GM10266 (cell line): ENCODE results near the gene SCN1B.

Source experiments
- DNase-seq: peaks from one replicate; pipeline ENCODE4 v3.0.0; 2012; ENCODE audit errors: extremely low spot score
- TF ChIP-seq, protein P1 (sequence below): IDR thresholded peaks from 2 replicates; pipeline ENCODE4 v1.5.1; 2012; ENCODE audit warnings: mild to moderate bottlenecking, low read depth; ENCODE audit not compliant: control insufficient read depth, insufficient read depth; ENCODE audit errors: missing control alignments

SCN1B gene

DNA sequence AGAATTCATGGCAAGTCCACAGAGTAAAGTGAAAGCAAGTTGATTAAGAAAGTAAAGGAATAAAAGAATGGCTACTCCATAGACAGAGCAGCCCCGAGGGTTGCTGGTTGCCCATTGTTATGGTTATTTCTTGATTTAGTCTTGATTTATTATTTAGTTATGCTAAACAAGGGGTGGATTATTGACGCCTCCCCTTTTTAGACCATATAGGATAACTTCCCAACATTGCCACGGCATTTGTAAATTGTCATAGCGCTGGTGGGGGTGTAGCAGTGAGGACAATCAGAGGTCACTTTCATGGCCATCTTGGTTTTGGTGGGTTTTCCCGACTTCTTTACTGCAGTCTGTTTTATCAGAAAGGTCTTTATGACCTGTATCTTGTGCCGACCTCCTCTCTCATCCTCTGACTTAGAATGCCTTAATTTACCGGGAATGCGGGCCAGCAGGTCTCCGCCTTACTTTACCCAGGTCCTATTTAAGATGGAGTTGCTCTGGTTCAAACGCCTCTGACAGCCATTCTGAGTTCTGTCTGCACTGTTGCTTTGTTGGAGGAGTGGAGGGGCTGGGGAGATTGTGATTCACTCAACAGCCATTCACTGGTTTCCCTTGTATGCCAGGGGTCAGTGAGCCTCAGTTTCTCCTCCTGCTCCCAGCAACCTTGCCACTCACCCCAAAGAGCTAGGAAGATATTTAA, 38.8 kb downstream of the SCN1B start:
- DNase-seq, result no peak
- TF ChIP-seq, protein P1, sequence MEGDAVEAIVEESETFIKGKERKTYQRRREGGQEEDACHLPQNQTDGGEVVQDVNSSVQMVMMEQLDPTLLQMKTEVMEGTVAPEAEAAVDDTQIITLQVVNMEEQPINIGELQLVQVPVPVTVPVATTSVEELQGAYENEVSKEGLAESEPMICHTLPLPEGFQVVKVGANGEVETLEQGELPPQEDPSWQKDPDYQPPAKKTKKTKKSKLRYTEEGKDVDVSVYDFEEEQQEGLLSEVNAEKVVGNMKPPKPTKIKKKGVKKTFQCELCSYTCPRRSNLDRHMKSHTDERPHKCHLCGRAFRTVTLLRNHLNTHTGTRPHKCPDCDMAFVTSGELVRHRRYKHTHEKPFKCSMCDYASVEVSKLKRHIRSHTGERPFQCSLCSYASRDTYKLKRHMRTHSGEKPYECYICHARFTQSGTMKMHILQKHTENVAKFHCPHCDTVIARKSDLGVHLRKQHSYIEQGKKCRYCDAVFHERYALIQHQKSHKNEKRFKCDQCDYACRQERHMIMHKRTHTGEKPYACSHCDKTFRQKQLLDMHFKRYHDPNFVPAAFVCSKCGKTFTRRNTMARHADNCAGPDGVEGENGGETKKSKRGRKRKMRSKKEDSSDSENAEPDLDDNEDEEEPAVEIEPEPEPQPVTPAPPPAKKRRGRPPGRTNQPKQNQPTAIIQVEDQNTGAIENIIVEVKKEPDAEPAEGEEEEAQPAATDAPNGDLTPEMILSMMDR, result no peak

DNA sequence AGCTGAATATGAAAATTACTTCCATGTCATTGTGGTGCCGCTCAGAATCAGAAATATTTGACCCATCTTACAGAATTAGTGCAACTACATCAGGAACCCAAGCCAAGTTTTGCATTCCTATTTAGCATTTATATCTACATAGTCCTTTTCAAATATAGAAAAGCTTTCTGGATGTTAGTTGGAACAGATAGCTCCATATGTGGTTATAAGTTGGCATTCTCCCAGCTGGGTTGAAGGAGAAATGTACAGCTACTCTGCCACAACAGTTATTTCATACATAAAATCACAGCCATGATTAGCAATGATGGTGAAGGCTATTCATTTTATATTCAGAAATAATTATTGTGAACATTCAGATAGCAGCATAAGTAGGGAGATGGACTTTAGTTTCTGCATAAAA, 39.4 kb downstream of the SCN1B start:
- TF ChIP-seq, protein P1, result no peak
- no peak for DNase-seq

DNA sequence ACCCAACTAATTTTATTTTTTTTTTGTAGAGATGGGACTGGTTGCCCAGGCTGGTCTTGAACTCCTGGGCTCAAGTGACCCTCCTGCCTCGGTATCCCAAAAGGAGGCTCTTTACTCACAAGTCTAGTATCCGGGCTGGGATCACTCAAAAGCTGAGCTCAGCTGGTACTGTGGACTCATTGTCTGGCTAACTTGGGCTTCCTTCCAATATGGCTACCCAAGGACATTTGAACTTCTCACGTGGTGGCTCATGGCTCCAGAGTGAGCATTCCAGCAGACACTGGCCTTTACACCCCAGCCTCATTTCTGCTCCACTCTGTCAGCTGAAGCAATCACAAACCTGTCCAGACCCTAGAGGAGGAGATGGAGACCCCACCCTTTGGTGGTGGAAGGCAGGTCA, 40.2 kb downstream of the SCN1B start:
- no peak for DNase-seq
- TF ChIP-seq, protein P1, result no peak

DNA sequence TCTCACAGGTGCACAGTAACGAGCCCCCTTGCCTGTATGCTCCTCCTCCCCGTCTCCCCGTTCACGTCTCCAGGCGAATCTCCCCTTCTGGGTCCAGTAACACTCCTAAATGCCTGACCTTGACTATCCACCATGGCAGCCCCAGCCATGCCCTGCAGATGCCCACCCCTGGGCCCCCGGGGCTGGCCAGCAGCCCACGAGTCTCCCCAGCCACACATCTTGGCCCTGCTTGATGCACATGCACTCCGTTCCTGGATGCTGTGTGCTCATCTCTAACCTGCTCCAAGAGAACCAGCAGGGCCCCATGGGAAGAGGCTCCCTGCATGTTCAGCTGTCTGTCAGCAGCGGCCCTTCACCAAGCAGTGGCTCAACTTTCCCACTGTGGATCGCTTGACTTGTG, 43.2 kb downstream of the SCN1B start:
- DNase-seq, result no peak
- TF ChIP-seq, protein P1, result no peak

DNA sequence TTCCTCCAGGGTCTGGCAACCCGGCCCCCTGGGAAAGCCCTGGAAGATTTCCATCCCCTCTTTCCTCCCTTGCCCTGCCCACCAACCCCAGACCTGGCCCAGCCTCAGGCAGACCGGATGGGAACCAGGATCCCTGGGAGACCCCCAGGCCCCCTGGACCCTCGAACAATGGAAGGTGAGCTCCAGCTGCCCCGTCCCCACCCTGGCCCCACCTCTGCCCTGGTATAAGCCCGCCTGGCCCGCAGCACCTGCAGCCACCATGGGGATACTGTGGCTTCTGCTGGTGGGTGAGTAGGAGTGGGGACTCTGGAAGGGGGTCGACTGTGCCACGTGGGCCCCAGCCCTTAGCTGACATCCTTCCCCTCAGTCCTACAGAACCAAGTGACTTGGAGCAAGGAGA, 43.7 kb downstream of the SCN1B start:
- TF ChIP-seq, protein P1, result no peak
- no peak for DNase-seq

DNA sequence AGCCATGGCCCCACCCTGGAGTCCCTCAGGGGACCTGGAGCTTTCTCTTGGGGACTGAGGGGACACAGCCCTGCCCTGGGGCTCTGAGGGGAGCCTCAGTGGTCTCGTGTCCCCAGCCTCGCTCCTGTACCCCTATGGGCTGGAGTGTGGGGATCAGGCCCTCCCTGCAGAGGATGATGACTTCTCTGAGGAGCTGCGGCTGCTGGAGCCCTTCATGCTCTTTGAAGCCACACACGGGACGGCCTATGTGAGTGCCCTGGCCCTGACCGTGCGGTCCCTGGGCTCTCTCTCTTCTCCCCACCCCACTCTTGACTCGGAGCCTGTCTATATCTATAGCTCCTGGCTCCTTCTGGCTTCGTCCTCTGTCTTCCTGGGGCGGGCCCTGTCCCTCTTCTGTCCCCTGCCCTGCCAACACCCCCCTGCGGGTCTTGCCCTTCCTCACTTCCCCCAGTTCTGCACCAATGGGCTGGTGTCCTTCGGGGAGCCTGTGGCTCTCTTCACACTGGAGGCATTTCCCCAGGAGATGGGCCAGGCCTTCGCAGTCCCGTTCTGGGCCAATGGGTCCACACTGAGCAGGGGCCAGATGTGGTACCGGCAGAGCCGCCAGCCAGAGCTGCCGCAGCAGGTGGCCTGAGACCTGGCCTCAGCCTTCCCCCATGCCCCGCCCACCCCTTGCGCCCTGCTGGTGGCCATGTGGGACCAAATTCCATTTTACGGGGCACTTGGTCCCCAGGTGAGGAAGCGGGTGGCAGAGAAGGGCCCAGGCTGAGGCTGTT, 44.3 kb downstream of the SCN1B start:
- TF ChIP-seq, protein P1, result no peak
- DNase-seq, result no peak
